GM19397 (cell line): ENCODE data around the gene CIROP.
"Not testable (repeated sequence)": the region's sequence is repeated elsewhere in the genome, so short reads cannot be mapped to it uniquely, and the experiment has no call there.

ENCODE experiments used
- ATAC-seq: cut with Tn5 transposase; IDR thresholded peaks from one replicate; pipeline ENCODE4 v1.9.1; 2021; ENCODE audit warnings: mild to moderate bottlenecking, moderate library complexity; ENCODE audit not compliant: unreplicated experiment

CIROP gene

DNA sequence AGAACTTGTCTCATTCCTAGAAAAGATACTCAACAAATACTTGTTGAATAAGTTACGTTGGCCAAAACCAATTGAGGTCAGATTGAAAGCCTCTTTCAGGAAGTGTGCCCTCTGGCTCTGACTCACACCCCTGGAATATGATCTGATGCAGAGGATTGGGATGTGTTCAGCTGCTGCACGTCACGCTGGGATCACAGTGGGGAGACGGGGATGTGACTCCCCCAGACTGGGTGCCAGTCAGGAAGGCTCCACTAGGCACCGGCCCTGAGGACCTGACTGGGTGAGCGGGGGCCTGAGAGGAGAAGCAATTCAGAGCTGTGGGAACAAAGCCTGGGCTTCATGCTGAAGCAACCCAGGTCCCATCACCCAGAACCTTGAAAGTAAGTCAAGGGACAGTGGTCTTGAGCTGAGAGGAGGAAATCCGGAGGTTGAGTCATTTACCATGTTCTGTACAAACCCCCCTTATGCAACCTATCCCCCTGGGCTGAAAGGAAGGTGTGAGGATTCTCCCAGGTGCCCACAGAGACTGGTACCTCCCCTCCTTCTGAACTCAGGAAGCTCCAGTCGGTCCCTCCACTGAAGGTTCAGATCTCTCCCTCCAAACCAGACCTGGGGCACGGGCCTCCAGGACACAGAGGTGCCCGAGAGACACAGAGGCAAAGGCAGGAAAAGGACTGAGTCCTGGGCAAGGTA lies 10.4 kb upstream of the CIROP start:
- ATAC-seq, result no peak

- no peak for ATAC-seq
Observed at GRCh38 chr14:23114669-23115038, 9.9 kb upstream of the CIROP start.

- no peak for ATAC-seq
Observed at GRCh38 chr14:23114120-23114458, 9.3 kb upstream of the CIROP start.

DNA sequence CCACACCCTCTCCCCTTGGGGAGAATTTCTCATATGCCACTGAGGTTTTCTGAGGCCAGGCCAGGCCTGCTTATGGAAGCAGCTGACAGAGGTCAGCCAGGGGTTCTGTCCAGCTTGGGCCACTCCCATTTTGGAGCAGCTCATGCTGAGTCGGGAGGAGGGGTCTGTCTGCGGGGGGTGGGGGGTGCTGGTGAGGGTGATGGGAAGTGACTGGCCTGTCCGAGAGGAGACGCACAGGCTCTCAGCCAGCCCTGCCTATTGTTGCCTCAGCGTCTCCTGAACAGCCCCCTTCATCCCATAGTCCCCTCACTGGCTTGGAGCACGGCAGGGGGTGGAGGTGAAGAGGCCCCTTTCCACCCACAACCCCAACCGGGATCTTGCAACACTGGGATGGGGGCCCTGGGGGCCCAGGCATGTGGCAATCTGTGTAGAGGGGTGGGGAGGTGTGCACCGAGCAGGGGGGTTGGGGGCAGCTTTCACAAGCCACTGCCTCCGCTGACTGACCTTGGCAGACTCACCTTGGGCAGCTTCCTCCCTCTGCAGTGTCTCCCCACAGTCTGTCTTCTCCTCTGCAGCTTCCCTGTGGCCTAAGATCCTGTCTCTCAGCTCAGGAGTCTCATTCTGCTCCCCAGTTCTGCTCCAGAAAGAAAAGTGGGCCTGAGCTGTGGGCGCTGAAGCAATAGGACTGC lies 8.8 kb upstream of the CIROP start:
- no peak for ATAC-seq

- no peak for ATAC-seq
Observed at GRCh38 chr14:23112359-23113178, 7.8 kb upstream of the CIROP start.

DNA sequence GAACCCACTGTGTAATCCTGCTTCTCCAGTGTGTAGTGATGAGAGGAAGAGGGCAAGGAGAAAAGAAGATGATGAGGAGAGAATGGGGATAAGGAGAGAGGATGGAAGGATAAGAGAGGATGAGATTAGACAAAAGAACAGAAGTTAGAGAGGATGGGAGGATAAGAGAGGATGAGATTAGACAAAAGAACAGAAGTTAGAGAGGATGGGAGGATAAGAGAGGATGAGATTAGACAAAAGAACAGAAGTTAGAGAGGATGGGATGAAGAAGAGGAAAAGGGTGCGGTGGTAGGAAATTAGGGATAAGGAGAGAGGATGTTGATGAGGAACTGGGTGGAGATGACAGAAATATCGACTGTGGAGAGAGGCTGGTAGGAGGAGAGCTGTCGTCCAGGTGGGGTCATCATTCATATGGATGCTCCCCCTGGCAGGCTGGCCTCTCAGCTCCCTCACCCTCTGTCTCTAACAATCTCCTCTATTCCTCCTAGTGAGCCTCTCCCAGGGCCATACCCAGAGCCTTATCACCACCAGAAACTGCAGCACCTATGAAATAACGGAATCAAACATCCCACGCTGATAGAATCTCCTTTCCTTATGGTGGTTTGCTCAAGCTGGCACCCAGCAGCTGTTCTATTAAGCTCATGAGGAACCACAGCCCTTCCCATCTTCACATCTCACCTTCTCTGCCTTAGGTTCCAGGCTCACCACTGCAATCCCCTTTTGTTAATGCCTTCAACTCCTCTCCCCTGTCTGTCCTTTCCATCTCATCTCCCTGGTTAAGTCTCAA lies 6.0 kb upstream of the CIROP start:
- no peak for ATAC-seq

DNA sequence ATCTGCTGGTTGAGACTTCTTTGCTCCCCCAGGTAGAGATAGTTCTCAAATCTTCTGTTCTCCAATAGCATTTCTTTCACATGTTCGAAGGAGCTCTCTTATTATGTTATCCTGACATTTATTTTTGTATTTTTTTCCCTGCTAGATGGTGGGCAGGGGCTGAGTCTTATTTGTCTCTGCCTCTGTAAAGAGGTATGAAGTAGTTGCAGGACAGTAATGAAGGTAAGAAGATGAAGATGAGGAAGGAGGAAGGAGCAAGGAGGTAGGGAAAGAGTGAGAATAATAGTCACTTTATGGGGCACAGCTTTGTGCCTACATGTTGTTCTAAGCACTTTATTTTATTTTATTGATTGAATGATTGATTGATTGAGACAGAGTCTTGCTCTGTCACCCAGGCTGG lies 5.0 kb upstream of the CIROP start:
- no peak for ATAC-seq

DNA sequence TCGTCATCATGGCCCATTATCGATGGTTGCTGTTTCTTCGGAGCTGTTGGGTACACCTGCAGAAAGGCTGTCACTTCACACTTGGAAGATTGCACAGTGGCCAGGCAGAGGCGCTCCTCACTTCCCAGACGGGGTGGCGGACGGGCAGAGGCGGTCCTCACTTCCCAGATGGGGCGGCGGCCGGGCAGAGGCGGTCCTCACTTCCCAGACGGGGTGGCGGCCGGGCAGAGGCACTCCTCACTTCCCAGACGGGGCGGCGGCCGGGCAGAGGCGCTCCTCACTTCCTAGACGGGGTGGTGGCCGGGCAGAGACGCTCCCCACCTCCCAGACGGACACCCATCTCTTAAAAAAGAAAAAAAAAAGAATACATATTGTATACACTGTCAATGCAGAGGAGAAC lies 3.4 kb upstream of the CIROP start:
- not testable (repeated sequence) for ATAC-seq

GRCh38 chr14:23107620-23108019 lies 2.8 kb upstream of the CIROP start:
- ATAC-seq, result not testable (repeated sequence)

GRCh38 chr14:23106747-23107045 lies 1.9 kb upstream of the CIROP start:
- no peak for ATAC-seq

DNA sequence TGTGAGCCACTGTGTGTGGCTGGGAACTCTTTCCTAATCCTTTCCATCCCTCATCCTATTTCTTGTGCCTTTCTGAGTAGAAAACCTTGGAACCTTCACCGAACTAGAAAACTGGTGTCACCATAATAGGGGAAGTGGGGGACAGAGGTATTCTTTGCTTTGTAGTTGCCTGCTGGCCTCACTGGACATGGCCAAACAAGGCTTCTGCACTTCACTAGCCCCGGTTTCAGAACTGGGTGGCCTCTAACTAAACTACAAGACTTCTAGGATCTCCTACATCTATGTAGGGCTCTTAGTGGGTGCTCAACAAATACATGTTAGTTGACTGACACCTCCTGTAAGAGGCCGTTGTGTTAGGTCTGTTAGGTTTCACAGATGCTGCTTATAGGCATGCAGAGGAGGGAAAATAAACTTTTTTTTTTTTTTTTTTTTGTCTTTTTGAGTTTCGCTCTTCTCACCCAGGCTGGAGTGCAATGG lies 597 bp upstream of the CIROP start:
- no peak for ATAC-seq

GRCh38 chr14:23104070-23104590 lies 659 bp downstream of the CIROP start:
- ATAC-seq, result no peak

DNA sequence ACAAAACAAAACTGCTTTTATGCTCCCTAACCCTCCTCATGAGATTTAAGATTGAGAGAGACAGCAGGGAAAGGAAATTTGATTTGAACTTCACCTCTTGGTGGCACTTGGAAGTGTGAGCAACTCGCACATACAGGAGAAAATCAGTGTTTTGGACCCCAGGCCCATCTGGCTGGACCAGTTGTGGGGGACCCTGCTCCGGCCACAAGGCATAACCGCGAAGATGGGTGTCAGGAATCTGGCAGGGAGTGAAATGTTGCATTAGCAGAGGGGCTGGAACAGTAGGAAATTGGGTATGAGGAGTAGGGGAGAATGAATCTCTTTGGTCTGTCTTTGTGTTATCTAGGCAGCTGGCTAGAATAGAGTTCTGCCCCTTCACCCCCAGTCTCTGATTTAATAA lies 1.2 kb downstream of the CIROP start:
- no peak for ATAC-seq

DNA sequence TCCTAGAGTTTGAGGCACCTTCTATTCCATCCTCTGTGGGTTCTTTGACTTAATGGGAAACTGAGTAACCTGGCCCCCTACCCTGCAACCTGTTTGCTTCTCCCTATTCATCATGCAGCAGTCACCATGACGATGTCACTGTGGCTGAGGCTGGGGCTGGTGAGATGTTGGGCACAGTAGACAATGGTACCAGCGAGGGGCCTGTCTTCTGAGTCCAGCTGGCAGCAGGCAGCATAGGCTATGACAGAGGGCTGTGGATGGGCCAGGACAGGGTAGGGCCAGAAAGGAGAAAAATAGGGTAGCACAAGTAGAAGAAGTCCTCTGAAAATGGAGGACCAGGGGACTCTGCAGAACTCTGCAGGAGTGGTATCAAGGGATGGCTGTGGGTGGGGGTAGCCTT lies 2.0 kb downstream of the CIROP start:
- ATAC-seq, result no peak

GRCh38 chr14:23101986-23102625 lies 2.7 kb downstream of the CIROP start:
- no peak for ATAC-seq

DNA sequence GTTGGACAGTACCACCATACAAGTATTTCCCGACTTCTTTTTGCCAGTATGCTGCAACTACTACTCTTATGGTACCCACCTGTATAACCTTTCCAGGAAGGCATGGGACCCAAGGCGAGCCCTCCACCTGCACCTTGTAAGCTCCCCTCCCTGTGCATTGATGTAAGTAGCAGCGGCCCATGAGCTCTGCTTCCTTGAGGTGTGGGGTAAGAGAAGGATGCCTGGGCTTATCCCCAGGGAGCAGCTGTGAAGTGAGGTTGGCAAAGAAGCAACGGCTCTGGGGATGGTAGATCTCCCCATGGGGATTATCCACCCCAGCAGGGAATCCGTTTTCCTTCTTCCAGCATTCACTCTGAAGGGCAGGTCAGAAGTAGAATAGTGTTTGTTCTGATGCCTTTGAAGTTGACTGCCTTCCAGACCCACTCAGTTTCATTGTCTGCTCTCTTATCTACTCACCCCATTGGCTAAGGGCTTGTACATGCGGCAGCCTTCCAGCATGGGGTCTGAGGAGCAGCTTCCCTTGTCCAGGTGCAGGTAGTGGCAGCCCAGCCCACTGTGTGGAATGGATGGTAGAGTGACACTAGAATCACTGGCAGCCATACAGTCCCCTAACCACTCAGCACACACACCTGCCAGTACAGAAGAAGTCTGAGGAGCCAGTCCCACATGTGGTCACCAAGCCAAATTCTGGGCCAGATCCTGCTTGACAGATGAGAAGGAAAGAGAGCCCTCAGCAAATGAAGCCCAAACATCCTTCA lies 3.4 kb downstream of the CIROP start:
- ATAC-seq, result no peak

DNA sequence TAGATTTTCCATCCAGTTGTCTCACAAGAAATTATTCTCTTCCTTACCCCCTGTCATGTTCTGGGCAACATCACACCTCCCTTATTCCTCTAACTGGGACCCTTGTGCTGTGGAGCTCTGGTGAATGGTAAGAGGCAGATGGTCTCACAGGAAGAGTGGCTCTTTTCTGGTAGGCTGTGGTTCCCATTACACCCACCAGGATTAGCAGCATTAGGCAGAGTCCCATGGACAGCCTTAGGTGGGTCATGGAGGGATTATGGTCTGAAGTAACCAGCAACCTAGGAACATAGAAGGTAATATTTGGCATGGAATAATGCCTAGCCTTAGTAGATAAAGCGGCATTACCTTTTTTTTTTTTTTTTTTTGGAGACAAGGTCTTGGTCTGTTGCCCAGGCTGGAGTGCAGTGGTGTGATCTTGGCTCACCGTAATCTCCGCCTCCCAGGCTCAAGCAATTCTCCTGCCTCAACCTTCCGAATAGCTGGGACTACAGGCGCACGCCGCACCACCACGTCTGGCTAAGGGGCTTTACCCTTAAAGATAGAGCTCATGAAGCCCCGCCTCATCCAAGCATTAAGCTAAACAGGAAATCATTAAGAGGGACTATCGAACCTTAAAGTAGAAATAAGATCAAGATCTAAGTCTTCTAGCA lies 5.5 kb downstream of the CIROP start:
- no peak for ATAC-seq

DNA sequence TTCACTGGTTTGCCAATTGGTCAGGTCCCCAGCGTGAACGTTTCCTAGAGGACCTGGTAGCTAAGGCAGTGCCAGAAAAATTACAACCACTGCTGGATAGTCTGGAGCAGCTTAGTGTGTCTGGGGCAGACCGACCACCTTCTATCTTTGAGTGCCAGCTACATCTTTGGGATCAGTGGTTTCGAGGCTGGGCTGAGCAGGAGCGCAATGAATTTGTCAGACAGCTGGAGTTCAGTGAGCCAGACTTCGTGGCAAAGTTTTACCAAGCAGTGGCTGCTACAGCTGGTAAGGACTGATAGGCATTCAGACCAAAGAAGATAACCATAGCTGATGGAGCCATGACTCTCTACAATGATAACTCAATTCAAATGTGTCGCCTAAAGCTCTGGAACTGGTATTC lies 7.0 kb downstream of the CIROP start:
- no peak for ATAC-seq
